MCF 10A (cell line): Measurements from ENCODE around the gene CCNA2. TPM values are rescaled to one million over a fixed set of nuclear protein-coding genes. Genes with fewer than 3 reads are reported as not detected.

Experiments
- BruUV-seq: library from RNA; stranded (reverse); fragments of 400-500 nt; replicated peaks from 2 replicates; lab custom pipeline; 2021; lab: Mats Ljungman, UMichigan
- CTCF ChIA-PET: fragments of 300-600 bp; sonication (Branson Sonifier 250); formaldehyde crosslinking; extraction: SDS; loops from one replicate; lab custom pipeline; 2021; ENCODE audit warnings: antibody characterized with exemption, inconsistent platforms; lab: Yijun Ruan, JAX
- POLR2A ChIA-PET: fragments of 300-600, 350-650 bp; sonication (Branson Sonifier 250); formaldehyde crosslinking; extraction: SDS; loops from one replicate; lab custom pipeline; 2020; ENCODE audit warnings: antibody characterized with exemption, inconsistent platforms; lab: Yijun Ruan, JAX
- DNase-seq: peaks from one replicate; pipeline ENCODE4 v3.0.0-alpha.2; 2018; ENCODE audit not compliant: unreplicated experiment
- H3K27ac Mint-ChIP-seq: one replicate; pipeline ENCODE4 v1.8.0; 2022; ENCODE audit warnings: mild to moderate bottlenecking, low read depth, mixed read lengths; ENCODE audit not compliant: unreplicated experiment
- H3K27me3 Mint-ChIP-seq: one replicate; pipeline ENCODE4 v1.8.0; 2022; ENCODE audit warnings: mixed read lengths; ENCODE audit not compliant: insufficient read depth, unreplicated experiment
- H3K36me3 Mint-ChIP-seq: one replicate; pipeline ENCODE4 v1.8.0; 2022; ENCODE audit warnings: mild to moderate bottlenecking, moderate library complexity, mixed read lengths; ENCODE audit not compliant: insufficient read depth, unreplicated experiment
- H3K4me1 Mint-ChIP-seq: one replicate; pipeline ENCODE4 v1.8.0; 2022; ENCODE audit warnings: mixed read lengths; ENCODE audit not compliant: insufficient read depth, unreplicated experiment
- H3K4me3 Mint-ChIP-seq: one replicate; pipeline ENCODE4 v1.8.0; 2022; ENCODE audit warnings: mild to moderate bottlenecking, moderate library complexity, mixed read lengths; ENCODE audit not compliant: unreplicated experiment
- H3K9me3 Mint-ChIP-seq: one replicate; pipeline ENCODE4 v1.8.0; 2022; ENCODE audit warnings: mixed read lengths; ENCODE audit not compliant: unreplicated experiment
- CTCF ChIP-seq: fragments of 200-600 bp; IDR thresholded peaks from one replicate; pipeline ENCODE4 v1.8.0; 2022; ENCODE audit warnings: antibody characterized with exemption, mild to moderate bottlenecking; ENCODE audit not compliant: unreplicated experiment
- intact Hi-C: fragments of 100-400 bp; cut with micrococcal nuclease; formaldehyde crosslinking; loops from 2 replicates; pipeline ENCODE4 v1.14.1; 2022
- total RNA-seq: library from RNA; stranded (reverse); gene quantifications from 2 replicates; pipeline ENCODE4 v1.2.3, GENCODE V29; 2022

The CCNA2 gene
- total RNA-seq, 1 experiment from 2014 or later, result 22.0 TPM

- POLR2A ChIA-PET, result interaction anchor here (0.6 to 4.9 kb wide), 8 partner anchors 11 to 514 kb away, joined by 3 to 31 read pairs (median 7); partner anchors contain the start of genes ANXA5, BBS7 and EXOSC9
Observed at GRCh38 chr4:121824950-121825349, 1.3 kb upstream of the CCNA2 start.

GRCh38 chr4:121824171-121824527, 466 bp upstream of the CCNA2 start:
- TSS peak; percentile 96 for BruUV-seq
- intact Hi-C loops, result loop anchor here (2.0 kb wide), 1 partner anchor 127 kb away; the partner anchor contains the start of gene ANXA5

More at GRCh38 chr4:121824950-121825349, 1.3 kb upstream of the CCNA2 start:
- intact Hi-C loops, result loop anchor here (2.0 kb wide), 1 partner anchor 128 kb away; the partner anchor contains the start of gene ANXA5
- Mint-ChIP-seq H3K36me3 (peaks cover 9% of the 10 kb centered on the region), H3K27ac (no peak overlapping the region), H3K4me1 (no peaks in the 10 kb centered on the region), H3K9me3 (no peaks in the 10 kb centered on the region), H3K4me3 (no peak overlapping the region), H3K27me3 (no peaks in the 10 kb centered on the region)
- TF ChIP-seq CTCF, result no peak
- CTCF ChIA-PET, result interaction anchor here (0.7 to 1.1 kb wide), 2 partner anchors 21 to 113 kb away, joined by 3 read pairs; no protein-coding TSS in a partner anchor
- BruUV-seq, result no TSS peak
- DNase-seq, result no peak

GRCh38 chr4:121822796-121823504, 733 bp downstream of the CCNA2 start:
- POLR2A ChIA-PET, result interaction anchor here (1.5 to 4.9 kb wide), 3 partner anchors 12 to 126 kb away, joined by 7 to 31 read pairs (median 9); partner anchors contain the start of genes ANXA5 and EXOSC9
- Mint-ChIP-seq H3K9me3 (no peaks in the 10 kb centered on the region), H3K27ac (peak overlapping the region; percentile 91), H3K27me3 (no peaks in the 10 kb centered on the region), H3K36me3 (peaks cover 15% of the 10 kb centered on the region), H3K4me1 (peaks cover 14% of the 10 kb centered on the region), H3K4me3 (peak overlapping the region; percentile 82)
- BruUV-seq, result TSS peak; percentile 34
- CTCF ChIA-PET, result no interaction called here
- no peak for TF ChIP-seq CTCF
- intact Hi-C loops, result no loop called here
- DNase-seq, result peak; percentile 47

More at GRCh38 chr4:121824171-121824527, 466 bp upstream of the CCNA2 start:
- Mint-ChIP-seq H3K36me3 (peaks cover 9% of the 10 kb centered on the region), H3K4me1 (peaks cover 4% of the 10 kb centered on the region), H3K27me3 (no peaks in the 10 kb centered on the region), H3K27ac (peak overlapping the region; percentile 91), H3K9me3 (no peaks in the 10 kb centered on the region), H3K4me3 (peak overlapping the region; percentile 82)
- DNase-seq, result no peak
- no peak for TF ChIP-seq CTCF
- ChIA-PET POLR2A (interaction anchor here (0.6 to 4.9 kb wide), 11 partner anchors 12 to 515 kb away, joined by 3 to 31 read pairs (median 5); partner anchors contain the start of genes ANXA5, BBS7 and EXOSC9), CTCF (interaction anchor here (0.5 to 1.1 kb wide), 4 partner anchors 21 to 112 kb away, joined by 3 read pairs; partner anchors contain the start of gene BBS7)

DNA sequence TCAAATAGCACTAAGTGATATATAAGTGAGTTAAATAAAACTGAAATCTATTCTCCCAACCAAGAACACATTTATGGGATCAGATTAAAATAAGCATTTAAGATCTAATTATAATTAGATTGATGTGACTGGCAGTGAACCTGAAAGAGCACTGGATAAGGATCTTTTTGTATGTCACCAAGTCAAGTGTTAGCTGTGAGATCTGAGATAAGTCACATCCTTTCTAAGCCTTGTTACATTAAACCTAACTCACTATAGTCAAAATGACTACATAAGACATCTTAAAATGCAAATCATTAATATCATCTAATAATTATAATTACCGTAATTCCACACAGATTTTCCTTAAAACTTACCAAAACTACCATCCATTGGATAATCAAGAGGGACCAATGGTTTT, 1.6 kb downstream of the CCNA2 start:
- ChIA-PET CTCF (interaction anchor here (0.6 kb wide), 1 partner anchor 9 kb away, joined by 3 read pairs; no protein-coding TSS in a partner anchor), POLR2A (interaction anchor here (0.9 to 4.9 kb wide), 5 partner anchors 11 to 125 kb away, joined by 3 to 31 read pairs (median 6); partner anchors contain the start of genes ANXA5 and EXOSC9)
- H3K27me3 Mint-ChIP-seq, result no peaks in the 10 kb centered on the region
- H3K36me3 Mint-ChIP-seq, result peaks cover 20% of the 10 kb centered on the region
- no peaks in the 10 kb centered on the region for H3K9me3 Mint-ChIP-seq
- intact Hi-C loops, result no loop called here
- TF ChIP-seq CTCF, result no peak
- no peak for DNase-seq
- no TSS peak for BruUV-seq
- peaks cover 19% of the 10 kb centered on the region for H3K4me1 Mint-ChIP-seq
- peak overlapping the region; percentile 82 for H3K4me3 Mint-ChIP-seq
- no peak overlapping the region for H3K27ac Mint-ChIP-seq
